Panc1 (cell line): ENCODE results near the gene HBB. TPM values are rescaled to one million over a fixed set of nuclear protein-coding genes. Genes with fewer than 3 reads are reported as not detected.

ENCODE experiments used
- ATAC-seq: fragments of 200-7000 bp; cut with Tn5 transposase; 2 replicates; pipeline ENCODE4 v1.9.1; 2020; ENCODE audit warnings: mild to moderate bottlenecking, moderate library complexity
- BruUV-seq: library from RNA; stranded (reverse); fragments of 400-500 nt; replicated peaks from 2 replicates; lab custom pipeline; 2021; lab: Mats Ljungman, UMichigan
- CTCF ChIA-PET: fragments of 300-600 bp; sonication (Branson Sonifier 250); formaldehyde crosslinking; loops from one replicate; lab custom pipeline; 2022; ENCODE audit warnings: antibody characterized with exemption; lab: Charles Lee
- POLR2A ChIA-PET: fragments of 300-600 bp; sonication (Branson Sonifier 250); formaldehyde crosslinking; loops from one replicate; lab custom pipeline; 2022; ENCODE audit warnings: antibody characterized with exemption; lab: Charles Lee
- DNase-seq: peaks from one replicate; pipeline ENCODE4 v3.0.0-alpha.2; 2010; ENCODE audit warnings: low read depth, low spot score
- H3K27ac ChIP-seq: 2 replicates; pipeline ENCODE4 v1.5.1; 2011; ENCODE audit warnings: mild to moderate bottlenecking, low read length, inconsistent platforms
- H3K27me3 ChIP-seq: fragments of 200-500 bp; sonication (Bioruptor generic); 2 replicates; pipeline ENCODE4 v1.6.0; 2014; ENCODE audit warnings: low read length, inconsistent platforms; ENCODE audit not compliant: control insufficient read depth, insufficient read depth
- H3K36me3 ChIP-seq: fragments of 200-500 bp; sonication (Bioruptor generic); 2 replicates; pipeline ENCODE4 v1.5.1; 2014; ENCODE audit warnings: inconsistent platforms, mild to moderate bottlenecking, low read length, moderate library complexity; ENCODE audit not compliant: control insufficient read depth, insufficient read depth
- H3K4me1 ChIP-seq: 2 replicates; pipeline ENCODE4 v1.5.1; 2011; ENCODE audit warnings: inconsistent platforms, mild to moderate bottlenecking, low read length, moderate library complexity; ENCODE audit not compliant: control insufficient read depth, insufficient read depth
- H3K4me3 ChIP-seq, 2 experiments: 2 replicates each; pipeline ENCODE4 v1.5.1; 2011 to 2012; ENCODE audit warnings: low read depth in 2 of 2, low read length in 2 of 2, mild to moderate bottlenecking in 2 of 2, inconsistent platforms in 1 of 2, moderate library complexity in 1 of 2
- H3K9me3 ChIP-seq: fragments of 200-500 bp; sonication (Bioruptor generic); 2 replicates; pipeline ENCODE4 v1.5.1; 2014; ENCODE audit warnings: low read depth, mild to moderate bottlenecking, inconsistent platforms, low read length, moderate library complexity; ENCODE audit not compliant: control insufficient read depth, insufficient read depth
- CTCF ChIP-seq: fragments of 450-650 bp; IDR thresholded peaks from 2 replicates; pipeline ENCODE4 v1.5.1; 2017; ENCODE audit warnings: mild to moderate bottlenecking
- POLR2AphosphoS5 ChIP-seq: IDR thresholded peaks from 2 replicates; pipeline ENCODE4 v1.6.1; 2012; ENCODE audit warnings: mild to moderate bottlenecking, low read depth, low read length, moderate library complexity
- REST ChIP-seq, 2 experiments: IDR thresholded peaks; 2 replicates each; pipeline ENCODE4 v1.6.1; 2011 to 2012; ENCODE audit warnings: low read depth in 2 of 2, control low read depth in 1 of 2, low read length in 1 of 2, mild to moderate bottlenecking in 1 of 2, moderate library complexity in 1 of 2; ENCODE audit not compliant: insufficient read depth in 1 of 2
- SIN3A ChIP-seq: IDR thresholded peaks from 2 replicates; pipeline ENCODE4 v1.6.1; 2012; ENCODE audit warnings: low read depth, mild to moderate bottlenecking, low read length, moderate library complexity, borderline replicate concordance; ENCODE audit not compliant: insufficient read depth
- TCF7L2 ChIP-seq: IDR thresholded peaks from 2 replicates; pipeline ENCODE4 v1.6.1; 2011; ENCODE audit warnings: mild to moderate bottlenecking, low read depth, low read length, inconsistent platforms
- in situ Hi-C: cut with HindIII; loops from 2 replicates; pipeline ENCODE4 v1.10.0; 2016; ENCODE audit warnings: low sequenced_read_pairs, low pct_unique_long_range_greater_than_20kb
- intact Hi-C: fragments of 100-400 bp; cut with micrococcal nuclease; formaldehyde crosslinking; loops from one replicate; pipeline ENCODE4 v1.10.0; 2022; ENCODE audit not compliant: unreplicated experiment
- total RNA-seq: library from RNA; stranded (reverse); gene quantifications from one replicate; pipeline ENCODE4 v1.2.1, GENCODE V29; 2021; ENCODE audit not compliant: unreplicated experiment

HBB gene
- total RNA-seq, 1 experiment from 2014 or later, result 0.72 TPM

GRCh38 chr11:5232176-5232575 lies 5.3 kb upstream of the HBB start:
- TF ChIP-seq SIN3A (no peak), POLR2AphosphoS5 (no peak), TCF7L2 (no peak), CTCF (no peak), REST (IDR thresholded peaks at IDR 0.05; ENCODE audit: insufficient read depth in 1 of 2, low read depth in 2 of 2, low read length in 1 of 2) (no peak)
- DNase-seq (no peak), ATAC-seq (no peak)
- intact Hi-C loops, result no loop called here
- H3K27me3 ChIP-seq, result no peaks in the 10 kb centered on the region
- no TSS peak for BruUV-seq
- in situ Hi-C loops, result no loop called here
- POLR2A ChIA-PET, result no interaction called here
- H3K9me3 ChIP-seq, result no peaks in the 10 kb centered on the region
- H3K36me3 ChIP-seq, result no peaks in the 10 kb centered on the region
- no peak overlapping the region for H3K27ac ChIP-seq
- no peak overlapping the region for H3K4me3 ChIP-seq
- CTCF ChIA-PET, result no interaction called here
- no peaks in the 10 kb centered on the region for H3K4me1 ChIP-seq

- no peaks in the 10 kb centered on the region for H3K27me3 ChIP-seq
- ChIA-PET CTCF (no interaction called here), POLR2A (no interaction called here)
- H3K4me3 ChIP-seq, result no peak overlapping the region
- no peaks in the 10 kb centered on the region for H3K4me1 ChIP-seq
- H3K9me3 ChIP-seq, result no peaks in the 10 kb centered on the region
- no peak for TF ChIP-seq TCF7L2
- no peak for TF ChIP-seq POLR2AphosphoS5
- TF ChIP-seq SIN3A, result no peak
- no peak for TF ChIP-seq CTCF
- TF ChIP-seq REST (IDR thresholded peaks at IDR 0.05; ENCODE audit: insufficient read depth in 1 of 2, low read depth in 2 of 2, low read length in 1 of 2), result no peak
- ATAC-seq (no peak), DNase-seq (no peak)
- no TSS peak for BruUV-seq
- H3K36me3 ChIP-seq, result no peaks in the 10 kb centered on the region
- intact Hi-C loops, result no loop called here
- no peak overlapping the region for H3K27ac ChIP-seq
- in situ Hi-C loops, result no loop called here
Observed at GRCh38 chr11:5231111-5231510, 4.2 kb upstream of the HBB start.
